Stomach (tissue), 9 donors: Measurements from ENCODE around the gene TK1. TPM values are rescaled to one million over a fixed set of nuclear protein-coding genes. Genes with fewer than 3 reads are reported as not detected.

ENCODE experiments used
- DNase-seq, 2 donors: peaks; one replicate each; pipeline versions ENCODE4 v3.0.0 to v3.0.0-alpha.2; 2013 to 2019
- H3K27ac ChIP-seq, 5 donors: fragments of 200-600 bp in 4 of 5; sonication (generic) in 4 of 5; one replicate each; pipeline ENCODE4 v1.5.1; 2013 to 2019; ENCODE audit warnings: mild to moderate bottlenecking in 1 of 5, moderate library complexity in 1 of 5
- H3K27me3 ChIP-seq, 3 donors: fragments of 200-600 bp; sonication (generic); one replicate each; pipeline ENCODE4 v1.5.1; 2017 to 2019; ENCODE audit warnings: mixed run types in 1 of 3
- H3K36me3 ChIP-seq, 4 donors: fragments of 200-600 bp; sonication (generic); 1 replicate in 3 of 4; 2 replicates in 1 of 4; pipeline ENCODE4 v1.5.1; 2016 to 2019
- H3K4me1 ChIP-seq, 4 donors: fragments of 200-600 bp; sonication (generic); one replicate each; pipeline ENCODE4 v1.5.1; 2016 to 2019
- H3K4me3 ChIP-seq, 4 donors: fragments of 200-600 bp; sonication (generic) in 3 of 4; one replicate each; pipeline ENCODE4 v1.5.1; 2016 to 2019; ENCODE audit warnings: mild to moderate bottlenecking in 1 of 4
- H3K9me3 ChIP-seq, 4 donors: fragments of 200-600 bp; sonication (generic); one replicate each; pipeline ENCODE4 v1.5.1; 2016 to 2019
- EP300 ChIP-seq: sonication (generic); formaldehyde crosslinking; IDR thresholded peaks from one replicate; pipeline ENCODE4 v1.6.1; 2017; ENCODE audit warnings: antibody characterized with exemption
- POLR2A ChIP-seq, 4 donors: fragments of 450-650 bp; IDR thresholded peaks; one replicate each; pipeline ENCODE4 v1.6.1; 2016; ENCODE audit warnings: antibody characterized with exemption in 4 of 4, control low read depth in 2 of 4, mild to moderate bottlenecking in 1 of 4, moderate library complexity in 1 of 4
- POLR2AphosphoS5 ChIP-seq, 3 donors: sonication (generic); formaldehyde crosslinking; IDR thresholded peaks; one replicate each; pipeline ENCODE4 v1.6.1; 2016; ENCODE audit warnings: antibody characterized with exemption in 3 of 3
- WGBS, 5 donors: extraction: QIAGEN DNeasy Blood & Tissue Kit in 3 of 5; methylation state at CpG; one replicate each; pipeline versions ENCODE4 v1.1.5 to v1.1.7; 2013 to 2018; 5-methylcytosine and 5-hydroxymethylcytosine counted together
- intact Hi-C: fragments of 100-400 bp; cut with DNase I; formaldehyde crosslinking; loops from one replicate; pipeline ENCODE4 v1.15.1; 2023; ENCODE audit warnings: low total_unique reads
- polyA plus RNA-seq, 3 donors: library from polyadenylated mRNA; stranded (reverse); fragments of 200-250 nt; gene quantifications; one replicate each; pipeline ENCODE4 v1.2.3, GENCODE V29; 2013
- total RNA-seq, 5 donors: library from RNA; depleted of rRNA; stranded (reverse); fragments of >200 nt; gene quantifications; one replicate each; pipeline versions ENCODE4 v1.1.0 to v1.2.3, GENCODE V29; 2014 to 2016
- TF ChIP-seq, protein P1 (sequence below), 7 experiments: fragments of 450-650 bp in 4 of 7; fragments of 200-600 bp in 3 of 7; sonication (generic) in 3 of 7; IDR thresholded peaks; one replicate each; pipeline ENCODE4 v1.5.1; 2016 to 2019; ENCODE audit warnings: antibody characterized with exemption in 7 of 7, control low read depth in 2 of 7, mild to moderate bottlenecking in 1 of 7
- donor health status: healthy with polysubstance abuse.
- donor health status: Bipolar disorder and iron deficiency.
- donor health status: healthy.

TK1 gene
- total and polyA plus RNA-seq, 8 donors, result 4.5 to 38.1 (median 17.7) TPM

GRCh38 chr17:78214706-78215061, 27.8 kb upstream of the TK1 start:
- DNase-seq, result no peak
- WGBS, 5 donors, result 8 to 19% (median 9%) methylated on average over 5 of the region's 5 CpGs
- H3K27ac ChIP-seq, result peak overlapping the region in 2 of 5 donors; percentile 9 to 60

DNA sequence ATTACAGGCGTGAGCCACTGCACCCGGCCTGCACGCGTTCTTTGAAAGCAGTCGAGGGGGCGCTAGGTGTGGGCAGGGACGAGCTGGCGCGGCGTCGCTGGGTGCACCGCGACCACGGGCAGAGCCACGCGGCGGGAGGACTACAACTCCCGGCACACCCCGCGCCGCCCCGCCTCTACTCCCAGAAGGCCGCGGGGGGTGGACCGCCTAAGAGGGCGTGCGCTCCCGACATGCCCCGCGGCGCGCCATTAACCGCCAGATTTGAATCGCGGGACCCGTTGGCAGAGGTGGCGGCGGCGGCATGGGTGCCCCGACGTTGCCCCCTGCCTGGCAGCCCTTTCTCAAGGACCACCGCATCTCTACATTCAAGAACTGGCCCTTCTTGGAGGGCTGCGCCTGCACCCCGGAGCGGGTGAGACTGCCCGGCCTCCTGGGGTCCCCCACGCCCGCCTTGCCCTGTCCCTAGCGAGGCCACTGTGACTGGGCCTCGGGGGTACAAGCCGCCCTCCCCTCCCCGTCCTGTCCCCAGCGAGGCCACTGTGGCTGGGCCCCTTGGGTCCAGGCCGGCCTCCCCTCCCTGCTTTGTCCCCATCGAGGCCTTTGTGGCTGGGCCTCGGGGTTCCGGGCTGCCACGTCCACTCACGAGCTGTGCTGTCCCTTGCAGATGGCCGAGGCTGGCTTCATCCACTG, 27.3 kb upstream of the TK1 start, which contains the start of gene BIRC5:
Gene BIRC5, plus strand, starts transcription at position 238 of the 690 bp plus-strand sequence. Its CDS starts 64 bp downstream, at position 302.
- DNase-seq, result peak; percentile 91 to 96
- H3K9me3 ChIP-seq, result no peaks in the 10 kb centered on the region
- no peaks in the 10 kb centered on the region for H3K27me3 ChIP-seq
- peaks cover 6 to 21% (median 13%) of the 10 kb centered on the region in 4 donors for H3K4me1 ChIP-seq
- no peaks in the 10 kb centered on the region for H3K36me3 ChIP-seq
- 0 to 2% (median 1%) methylated on average over 8 to 60 of the region's 60 CpGs for WGBS, 5 donors
- peak within 1 kb of the TSS in 3 of 5 donors; percentile 9 to 60 (median 30) for H3K27ac ChIP-seq
- peak within 1 kb of the TSS; percentile 40 to 71 (median 50) for H3K4me3 ChIP-seq
- intact Hi-C loops, result no loop called here
- TF ChIP-seq POLR2AphosphoS5 (IDR thresholded peaks at IDR 0.05), result peak in 2 of 3 donors; percentile 36 to 72
- TF ChIP-seq, protein P1, sequence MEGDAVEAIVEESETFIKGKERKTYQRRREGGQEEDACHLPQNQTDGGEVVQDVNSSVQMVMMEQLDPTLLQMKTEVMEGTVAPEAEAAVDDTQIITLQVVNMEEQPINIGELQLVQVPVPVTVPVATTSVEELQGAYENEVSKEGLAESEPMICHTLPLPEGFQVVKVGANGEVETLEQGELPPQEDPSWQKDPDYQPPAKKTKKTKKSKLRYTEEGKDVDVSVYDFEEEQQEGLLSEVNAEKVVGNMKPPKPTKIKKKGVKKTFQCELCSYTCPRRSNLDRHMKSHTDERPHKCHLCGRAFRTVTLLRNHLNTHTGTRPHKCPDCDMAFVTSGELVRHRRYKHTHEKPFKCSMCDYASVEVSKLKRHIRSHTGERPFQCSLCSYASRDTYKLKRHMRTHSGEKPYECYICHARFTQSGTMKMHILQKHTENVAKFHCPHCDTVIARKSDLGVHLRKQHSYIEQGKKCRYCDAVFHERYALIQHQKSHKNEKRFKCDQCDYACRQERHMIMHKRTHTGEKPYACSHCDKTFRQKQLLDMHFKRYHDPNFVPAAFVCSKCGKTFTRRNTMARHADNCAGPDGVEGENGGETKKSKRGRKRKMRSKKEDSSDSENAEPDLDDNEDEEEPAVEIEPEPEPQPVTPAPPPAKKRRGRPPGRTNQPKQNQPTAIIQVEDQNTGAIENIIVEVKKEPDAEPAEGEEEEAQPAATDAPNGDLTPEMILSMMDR (IDR thresholded peaks at IDR 0.05), result no peak

More at GRCh38 chr17:78214706-78215061, 27.8 kb upstream of the TK1 start:
- Histone ChIP-seq H3K36me3 (no peaks in the 10 kb centered on the region), H3K4me3 (peak overlapping the region; percentile 40 to 71 (median 50)), H3K4me1 (peaks cover 6 to 21% (median 13%) of the 10 kb centered on the region in 4 donors), H3K27me3 (no peaks in the 10 kb centered on the region), H3K9me3 (no peaks in the 10 kb centered on the region)
- TF ChIP-seq POLR2A (IDR thresholded peaks at IDR 0.05) (no peak), EP300 (no peak), POLR2AphosphoS5 (IDR thresholded peaks at IDR 0.05) (no peak)
- TF ChIP-seq, protein P1 (IDR thresholded peaks at IDR 0.05), result no peak
- intact Hi-C loops, result no loop called here

DNA sequence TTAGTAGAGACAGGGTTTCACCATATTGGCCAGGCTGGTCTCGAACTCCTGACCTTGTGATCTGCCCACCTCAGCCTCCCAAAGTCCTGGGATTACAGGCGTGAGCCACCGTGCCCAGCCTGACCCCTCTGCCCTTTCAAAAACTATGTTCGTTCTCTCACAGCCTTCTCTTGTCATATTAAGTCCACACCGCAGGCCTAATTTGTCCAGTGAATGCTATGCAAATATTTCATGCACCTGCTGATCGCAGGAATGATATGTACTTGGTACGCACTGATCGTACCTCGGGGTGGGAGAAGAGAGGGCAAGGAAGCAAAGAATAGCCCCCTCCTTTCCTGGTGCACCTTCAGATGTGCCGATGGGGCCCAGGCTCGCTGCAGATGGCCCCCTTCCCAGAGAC, 24.2 kb upstream of the TK1 start:
- Histone ChIP-seq H3K27ac (peak overlapping the region in 2 of 5 donors; percentile 26 to 42), H3K27me3 (no peaks in the 10 kb centered on the region), H3K36me3 (peaks cover 0 to 10% (median 5%) of the 10 kb centered on the region in 4 donors), H3K4me1 (peaks cover 6 to 21% (median 13%) of the 10 kb centered on the region in 4 donors), H3K9me3 (no peaks in the 10 kb centered on the region), H3K4me3 (no peak overlapping the region)
- TF ChIP-seq EP300 (no peak), POLR2AphosphoS5 (IDR thresholded peaks at IDR 0.05) (no peak), POLR2A (IDR thresholded peaks at IDR 0.05) (no peak)
- TF ChIP-seq, protein P1 (IDR thresholded peaks at IDR 0.05), result no peak
- DNase-seq, result no peak
- intact Hi-C loops, result no loop called here
- 37 to 66% (median 47%) methylated on average over 11 of the region's 11 CpGs for WGBS, 5 donors

DNA sequence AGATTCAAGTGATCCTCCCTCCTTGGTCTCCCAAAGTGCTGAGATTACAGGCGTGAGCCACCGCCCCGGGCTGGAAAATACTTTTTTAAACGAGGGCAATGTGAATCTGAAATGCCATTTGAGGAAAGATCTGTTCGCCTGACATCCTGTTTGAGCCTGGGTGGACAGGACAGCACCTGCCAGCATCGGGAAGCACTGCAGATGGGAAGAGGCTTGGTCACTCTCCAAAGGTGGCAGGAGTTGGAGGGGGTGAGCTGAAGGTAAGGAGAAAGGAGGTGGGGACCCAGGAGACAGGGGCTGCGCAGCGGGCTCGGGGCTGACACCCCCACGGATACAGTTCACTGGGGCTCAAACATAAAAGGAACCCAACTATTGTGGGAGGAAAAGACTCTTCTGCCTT, 23.3 kb upstream of the TK1 start:
- WGBS, 5 donors, result 80 to 87% (median 86%) methylated on average over 10 of the region's 10 CpGs

More for the DNA sequence above, 23.3 kb upstream of the TK1 start:
- intact Hi-C loops, result no loop called here
- Histone ChIP-seq H3K36me3 (peaks cover 0 to 18% (median 12%) of the 10 kb centered on the region in 4 donors), H3K27me3 (no peaks in the 10 kb centered on the region), H3K4me1 (peaks cover 6 to 21% (median 13%) of the 10 kb centered on the region in 4 donors), H3K4me3 (no peak overlapping the region), H3K27ac (no peak overlapping the region), H3K9me3 (no peaks in the 10 kb centered on the region)
- TF ChIP-seq, protein P1 (IDR thresholded peaks at IDR 0.05), result no peak
- no peak for TF ChIP-seq POLR2A (IDR thresholded peaks at IDR 0.05)
- no peak for DNase-seq
